GM12878 (cell line): ENCODE measurements around the gene ZNF469. TPM values are rescaled to one million over a fixed set of nuclear protein-coding genes. Genes with fewer than 3 reads are reported as not detected.

ENCODE experiments used
- ATAC-seq: fragments of 200-7000 bp; cut with Tn5 transposase; 3 replicates; pipeline ENCODE4 v1.9.1; 2020; ENCODE audit warnings: mild to moderate bottlenecking, moderate library complexity
- BruUV-seq: library from RNA; stranded (reverse); fragments of 400-500 nt; replicated peaks from 2 replicates; lab custom pipeline; 2021; lab: Mats Ljungman, UMichigan
- CTCF ChIA-PET: fragments of 300-600 bp; sonication (Branson Sonifier 250); formaldehyde crosslinking; extraction: SDS; loops from one replicate; lab custom pipeline; 2021; ENCODE audit warnings: inconsistent platforms; lab: Yijun Ruan, JAX
- POLR2A ChIA-PET: fragments of 350-600 bp; formaldehyde crosslinking; extraction: SDS; loops from one replicate; lab custom pipeline; 2021; ENCODE audit warnings: inconsistent platforms; lab: Charles Lee
- RAD21 ChIA-PET: fragments of 300-600 bp; sonication (Branson Sonifier 250); formaldehyde crosslinking; loops from one replicate; lab custom pipeline; 2023; ENCODE audit warnings: antibody characterized with exemption; ENCODE audit not compliant: unreplicated experiment; lab: Charles Lee
- SMC1A ChIA-PET: fragments of 300-600 bp; sonication (Branson Sonifier 250); formaldehyde crosslinking; loops from one replicate; lab custom pipeline; 2023; ENCODE audit not compliant: unreplicated experiment, uncharacterized antibody; lab: Charles Lee
- DNase-seq: peaks from one replicate; pipeline ENCODE4 v3.0.0-alpha.2; 2011; ENCODE audit warnings: low read depth, low spot score
- FAIRE-seq: peaks from 3 replicates; lab custom pipeline; 2011; peaks lifted over from hg19 to GRCh38; lab: Jason Lieb, UNC
- H2AFZ ChIP-seq: 2 replicates; pipeline ENCODE4 v1.6.0; 2011; ENCODE audit warnings: low read depth, low read length, control low read depth; ENCODE audit not compliant: control insufficient read depth
- H3K27ac ChIP-seq: 2 replicates; pipeline ENCODE4 v1.5.1; 2011; ENCODE audit warnings: control low read depth; ENCODE audit not compliant: control insufficient read depth, insufficient read depth
- H3K27me3 ChIP-seq, 2 experiments: replicated peaks in 1 of 2; 2 replicates each; pipeline versions ENCODE4 v1.6.0 to v1.6.1; 2011; ENCODE audit warnings: low read length in 1 of 2; ENCODE audit not compliant: control insufficient read depth in 2 of 2, insufficient read depth in 2 of 2
- H3K36me3 ChIP-seq, 2 experiments: 2 replicates each; pipeline ENCODE4 v1.5.1; 2011; ENCODE audit warnings: low read length in 1 of 2; ENCODE audit not compliant: control insufficient read depth in 2 of 2, insufficient read depth in 2 of 2
- H3K4me1 ChIP-seq: 2 replicates; pipeline ENCODE4 v1.6.1; 2011; ENCODE audit warnings: mild to moderate bottlenecking, low read length, moderate library complexity, mixed read lengths; ENCODE audit not compliant: control insufficient read depth, insufficient read depth
- H3K4me2 ChIP-seq: 2 replicates; pipeline ENCODE4 v1.6.0; 2011; ENCODE audit warnings: control low read depth; ENCODE audit not compliant: control insufficient read depth, insufficient read depth
- H3K4me3 ChIP-seq: fragments of 200-600 bp; sonication (generic); 2 replicates; pipeline ENCODE4 v1.5.1; 2016
- H3K79me2 ChIP-seq: 2 replicates; pipeline ENCODE4 v1.6.0; 2011; ENCODE audit warnings: low read length; ENCODE audit not compliant: control insufficient read depth, insufficient read depth
- H3K9ac ChIP-seq: 2 replicates; pipeline ENCODE4 v1.8.0; 2011; ENCODE audit warnings: low read length, control low read depth, mixed read lengths; ENCODE audit not compliant: control insufficient read depth, insufficient read depth
- H3K9me3 ChIP-seq: replicated peaks from 3 replicates; pipeline ENCODE4 v1.5.1; 2011; ENCODE audit warnings: mild to moderate bottlenecking, low read length; ENCODE audit not compliant: control insufficient read depth, insufficient read depth
- H4K20me1 ChIP-seq: 2 replicates; pipeline ENCODE4 v1.6.0; 2011; ENCODE audit not compliant: control insufficient read depth, insufficient read depth
- ATF7 ChIP-seq: fragments of 450-650 bp; IDR thresholded peaks from 2 replicates; pipeline ENCODE4 v1.6.1; 2016; ENCODE audit warnings: low read depth, mild to moderate bottlenecking
- CBFB ChIP-seq: IDR thresholded peaks from 2 replicates; pipeline ENCODE4 v1.6.1; 2016; ENCODE audit warnings: antibody characterized with exemption, low read depth
- CHD1 ChIP-seq: IDR thresholded peaks from 2 replicates; pipeline ENCODE4 v1.6.1; 2012; ENCODE audit warnings: low read depth, low read length, improper control_type of control experiment
- DPF2 ChIP-seq: fragments of 450-650 bp; IDR thresholded peaks from 2 replicates; pipeline ENCODE4 v1.6.1; 2017; ENCODE audit warnings: mild to moderate bottlenecking
- EED ChIP-seq: sonication (generic); IDR thresholded peaks from 2 replicates; pipeline ENCODE4 v1.6.1; 2016; ENCODE audit warnings: antibody characterized with exemption, low read depth
- EGR1 ChIP-seq, 2 experiments: IDR thresholded peaks; 1 replicate in 1 of 2; 2 replicates in 1 of 2; pipeline ENCODE4 v1.6.1; 2011 to 2012; ENCODE audit warnings: low read depth in 2 of 2, low read length in 2 of 2, borderline replicate concordance in 1 of 2, mild to moderate bottlenecking in 1 of 2, moderate library complexity in 1 of 2
- FOS ChIP-seq: IDR thresholded peaks from 3 replicates; pipeline ENCODE4 v1.6.1; 2011; ENCODE audit warnings: borderline replicate concordance; ENCODE audit not compliant: insufficient read length; ENCODE audit errors: extremely low read depth
- HCFC1 ChIP-seq: fragments of 150-350 bp; IDR thresholded peaks from 2 replicates; pipeline ENCODE4 v1.6.1; 2014; ENCODE audit warnings: low read length
- KDM1A ChIP-seq: fragments of 200-600 bp; sonication (generic); IDR thresholded peaks from 2 replicates; pipeline ENCODE4 v1.6.1; 2016; ENCODE audit warnings: borderline replicate concordance
- MTA2 ChIP-seq: fragments of 450-650 bp; IDR thresholded peaks from 2 replicates; pipeline ENCODE4 v1.6.1; 2016; ENCODE audit warnings: low read depth, mild to moderate bottlenecking, moderate library complexity
- NR2C2 ChIP-seq: IDR thresholded peaks from 2 replicates; pipeline ENCODE4 v1.6.1; 2011; ENCODE audit warnings: borderline replicate concordance, low read depth; ENCODE audit not compliant: control insufficient read depth, insufficient read length
- NRF1 ChIP-seq: conservative IDR thresholded peaks from 2 replicates; pipeline ENCODE4 v1.6.1; 2011; ENCODE audit warnings: mild to moderate bottlenecking, low read depth, low read length, improper control_type of control experiment
- POLR2A ChIP-seq: IDR thresholded peaks from 2 replicates; pipeline ENCODE4 v1.6.1; 2011; ENCODE audit warnings: low read depth, mild to moderate bottlenecking, low read length
- RAD21 ChIP-seq: IDR thresholded peaks from 2 replicates; pipeline ENCODE4 v1.6.1; 2011; ENCODE audit warnings: mild to moderate bottlenecking, low read depth, low read length, moderate library complexity; ENCODE audit not compliant: insufficient read depth
- STAT3 ChIP-seq: IDR thresholded peaks from 2 replicates; pipeline ENCODE4 v1.6.1; 2011; ENCODE audit warnings: low read depth, low read length, improper control_type of control experiment
- ZNF207 ChIP-seq: fragments of 450-650 bp; IDR thresholded peaks from 2 replicates; pipeline ENCODE4 v1.6.1; 2014; ENCODE audit warnings: antibody characterized with exemption, mild to moderate bottlenecking, borderline replicate concordance
- ZNF274 ChIP-seq: IDR thresholded peaks from one replicate; pipeline ENCODE4 v1.8.0; 2011; ENCODE audit not compliant: insufficient read length, insufficient read depth
- WGBS: methylation state at CpG from one replicate; pipeline ENCODE4 v1.1.6; 2016; ENCODE audit warnings: low lambda C conversion rate; ENCODE audit not compliant: insufficient replicate concordance, insufficient coverage; ENCODE audit errors: missing lambda C conversion rate; 5-methylcytosine and 5-hydroxymethylcytosine counted together
- in situ Hi-C: fragments of 300-500 bp; cut with MboI; formaldehyde crosslinking; loops from 9 replicates; pipeline ENCODE4 v1.14.3; 2018; ENCODE audit warnings: mixed read lengths
- intact Hi-C: fragments of 100-400 bp; cut with micrococcal nuclease; formaldehyde crosslinking; loops from one replicate; pipeline ENCODE4 v1.14.2; 2022; ENCODE audit not compliant: unreplicated experiment
- polyA plus RNA-seq, 11 experiments: library from polyadenylated mRNA; depleted of rRNA in 4 of 11; unstranded in 6 of 11; stranded (reverse) in 5 of 11; fragments of >200 nt; fragmentation: Nextera tagmentation in 4 of 11; fragmentation: Illumina TruSeq in 1 of 11; extraction: Ambion mirVana in 4 of 11; extraction: Trizol in 1 of 11; gene quantifications; 1 replicate in 1 of 11; 2 replicates in 10 of 11; pipeline versions ENCODE4 v1.2.1 to v1.2.3, GENCODE V29; 2011 to 2016; ENCODE audit warnings: inconsistent platforms in 2 of 11, missing spikeins in 2 of 11, low read depth in 1 of 11
- total RNA-seq, 4 experiments: library from RNA; depleted of rRNA in 3 of 4; stranded (reverse); fragments of >200 nt in 3 of 4; fragmentation: Illumina TruSeq in 1 of 4; extraction: Trizol in 1 of 4; gene quantifications; 2 replicates each; pipeline versions ENCODE4 v1.2.1 to v1.2.3, GENCODE V29; 2013 to 2021
- TF ChIP-seq, protein P1 (sequence below): fragments of 450-650 bp; IDR thresholded peaks from 2 replicates; pipeline ENCODE4 v1.6.1; 2017; ENCODE audit warnings: mild to moderate bottlenecking, moderate library complexity
- TF ChIP-seq, protein P2 (sequence below): fragments of 450-650 bp; IDR thresholded peaks from 2 replicates; pipeline ENCODE4 v1.6.1; 2018; ENCODE audit warnings: borderline replicate concordance, mild to moderate bottlenecking; ENCODE audit not compliant: partially characterized antibody

ZNF469 gene
- total and polyA plus RNA-seq, 10 of the 15 experiments (the other 5 are each of a cell fraction or from before 2014, with no cell fraction given), result 0.01 to 0.21 (median 0.04) TPM; not detected in 3

DNA sequence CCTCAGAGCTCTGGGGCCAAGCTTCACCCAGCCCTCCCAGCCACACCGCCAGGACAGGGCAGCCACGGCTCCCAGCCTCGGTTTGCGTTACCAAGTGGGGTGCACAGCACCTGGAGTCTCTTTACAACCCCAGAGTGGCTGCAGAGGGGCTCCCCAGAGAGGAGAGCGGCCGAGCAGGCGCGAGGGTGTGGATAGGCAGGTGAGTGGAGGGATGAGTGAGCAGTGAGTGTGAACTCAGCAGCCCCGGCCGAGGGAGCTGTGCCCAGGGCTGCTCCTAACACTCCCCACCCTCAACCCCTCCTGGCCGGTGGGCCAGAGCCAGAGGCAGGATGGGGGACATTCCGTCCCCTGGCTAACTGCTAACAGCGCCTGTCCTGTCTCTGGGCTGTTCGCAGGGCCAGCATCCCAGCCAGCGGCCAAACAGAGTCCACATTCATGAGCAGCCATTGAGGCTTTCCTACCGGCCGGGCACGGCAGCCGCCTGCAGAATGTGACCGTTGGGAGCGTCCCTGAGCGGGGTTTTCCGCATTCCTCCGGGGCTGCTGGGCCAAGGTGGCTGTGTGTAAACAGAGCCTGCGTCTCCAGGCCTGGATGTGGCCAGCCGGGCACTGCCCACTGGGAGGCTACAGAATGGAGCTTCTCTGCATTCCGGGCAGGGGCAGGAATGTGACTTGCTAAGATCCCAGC lies 5.3 kb downstream of the ZNF469 start (continued):
- TF ChIP-seq NR2C2, result no peak
- no peak for TF ChIP-seq STAT3
- TF ChIP-seq RAD21, result no peak
- TF ChIP-seq CHD1, result no peak
- TF ChIP-seq HCFC1, result no peak
- TF ChIP-seq NRF1, result no peak
- TF ChIP-seq, all 136 proteins: peak for 0

DNA sequence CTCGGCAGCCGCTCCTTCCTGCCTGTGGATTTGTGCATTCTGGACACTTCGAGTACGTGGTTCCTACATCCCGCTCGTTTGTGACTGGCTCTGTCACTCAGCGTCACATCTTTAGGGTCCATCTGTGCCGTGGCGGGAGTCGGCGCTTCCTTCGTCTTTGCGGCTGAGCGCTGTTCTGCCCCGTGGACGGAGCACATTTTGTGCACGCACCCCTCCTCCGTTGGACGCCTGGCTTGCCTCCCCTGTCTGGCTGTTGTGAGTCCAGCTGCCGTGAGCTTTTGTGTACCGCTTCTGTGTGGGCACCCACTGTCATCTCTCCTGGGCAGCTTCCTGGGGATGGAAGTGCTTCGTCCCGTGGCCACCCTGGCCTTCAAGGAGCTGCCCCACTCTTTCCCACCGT lies 6.4 kb downstream of the ZNF469 start:
- BruUV-seq, result no TSS peak
- Histone ChIP-seq H3K4me1 (no peaks in the 10 kb centered on the region), H3K9me3 (no peaks in the 10 kb centered on the region), H3K36me3 (no peaks in the 10 kb centered on the region), H3K27me3 (peaks cover 7 to 12% of the 10 kb centered on the region in 2 experiments; a peak in 3 of 4 replicates), H3K4me3 (no peak overlapping the region), H3K4me2 (no peak overlapping the region), H3K9ac (no peak overlapping the region), H2AFZ (no peak overlapping the region), H3K27ac (no peak overlapping the region), H3K79me2 (no peaks in the 10 kb centered on the region), H4K20me1 (no peaks in the 10 kb centered on the region)
- POLR2A ChIA-PET, result no interaction called here
- CTCF ChIA-PET, result interaction anchor here (0.7 kb wide), 1 partner anchor 99 kb away, joined by 4 read pairs; no protein-coding TSS in a partner anchor
- DNase-seq, result no peak
- ATAC-seq, result no peak
- SMC1A ChIA-PET, result no interaction called here
- intact Hi-C loops, result no loop called here
- RAD21 ChIA-PET, result no interaction called here
- 65% methylated on average over 24 of the region's 24 CpGs for WGBS
- in situ Hi-C loops, result no loop called here
- FAIRE-seq, result no peak
- TF ChIP-seq, protein P1, sequence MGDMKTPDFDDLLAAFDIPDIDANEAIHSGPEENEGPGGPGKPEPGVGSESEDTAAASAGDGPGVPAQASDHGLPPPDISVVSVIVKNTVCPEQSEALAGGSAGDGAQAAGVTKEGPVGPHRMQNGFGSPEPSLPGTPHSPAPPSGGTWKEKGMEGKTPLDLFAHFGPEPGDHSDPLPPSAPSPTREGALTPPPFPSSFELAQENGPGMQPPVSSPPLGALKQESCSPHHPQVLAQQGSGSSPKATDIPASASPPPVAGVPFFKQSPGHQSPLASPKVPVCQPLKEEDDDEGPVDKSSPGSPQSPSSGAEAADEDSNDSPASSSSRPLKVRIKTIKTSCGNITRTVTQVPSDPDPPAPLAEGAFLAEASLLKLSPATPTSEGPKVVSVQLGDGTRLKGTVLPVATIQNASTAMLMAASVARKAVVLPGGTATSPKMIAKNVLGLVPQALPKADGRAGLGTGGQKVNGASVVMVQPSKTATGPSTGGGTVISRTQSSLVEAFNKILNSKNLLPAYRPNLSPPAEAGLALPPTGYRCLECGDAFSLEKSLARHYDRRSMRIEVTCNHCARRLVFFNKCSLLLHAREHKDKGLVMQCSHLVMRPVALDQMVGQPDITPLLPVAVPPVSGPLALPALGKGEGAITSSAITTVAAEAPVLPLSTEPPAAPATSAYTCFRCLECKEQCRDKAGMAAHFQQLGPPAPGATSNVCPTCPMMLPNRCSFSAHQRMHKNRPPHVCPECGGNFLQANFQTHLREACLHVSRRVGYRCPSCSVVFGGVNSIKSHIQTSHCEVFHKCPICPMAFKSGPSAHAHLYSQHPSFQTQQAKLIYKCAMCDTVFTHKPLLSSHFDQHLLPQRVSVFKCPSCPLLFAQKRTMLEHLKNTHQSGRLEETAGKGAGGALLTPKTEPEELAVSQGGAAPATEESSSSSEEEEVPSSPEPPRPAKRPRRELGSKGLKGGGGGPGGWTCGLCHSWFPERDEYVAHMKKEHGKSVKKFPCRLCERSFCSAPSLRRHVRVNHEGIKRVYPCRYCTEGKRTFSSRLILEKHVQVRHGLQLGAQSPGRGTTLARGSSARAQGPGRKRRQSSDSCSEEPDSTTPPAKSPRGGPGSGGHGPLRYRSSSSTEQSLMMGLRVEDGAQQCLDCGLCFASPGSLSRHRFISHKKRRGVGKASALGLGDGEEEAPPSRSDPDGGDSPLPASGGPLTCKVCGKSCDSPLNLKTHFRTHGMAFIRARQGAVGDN, result no peak
- TF ChIP-seq KDM1A (no peak), HCFC1 (no peak), CBFB (no peak), EGR1 (IDR thresholded peaks at IDR 0.05; ENCODE audit: borderline replicate concordance in 1 of 2, low read depth in 2 of 2, low read length in 2 of 2) (no peak), ZNF274 (no peak), ATF7 (no peak), MTA2 (no peak), DPF2 (no peak), POLR2A (no peak), EED (no peak), FOS (no peak), ZNF207 (no peak), CHD1 (no peak)
- TF ChIP-seq, protein P2, sequence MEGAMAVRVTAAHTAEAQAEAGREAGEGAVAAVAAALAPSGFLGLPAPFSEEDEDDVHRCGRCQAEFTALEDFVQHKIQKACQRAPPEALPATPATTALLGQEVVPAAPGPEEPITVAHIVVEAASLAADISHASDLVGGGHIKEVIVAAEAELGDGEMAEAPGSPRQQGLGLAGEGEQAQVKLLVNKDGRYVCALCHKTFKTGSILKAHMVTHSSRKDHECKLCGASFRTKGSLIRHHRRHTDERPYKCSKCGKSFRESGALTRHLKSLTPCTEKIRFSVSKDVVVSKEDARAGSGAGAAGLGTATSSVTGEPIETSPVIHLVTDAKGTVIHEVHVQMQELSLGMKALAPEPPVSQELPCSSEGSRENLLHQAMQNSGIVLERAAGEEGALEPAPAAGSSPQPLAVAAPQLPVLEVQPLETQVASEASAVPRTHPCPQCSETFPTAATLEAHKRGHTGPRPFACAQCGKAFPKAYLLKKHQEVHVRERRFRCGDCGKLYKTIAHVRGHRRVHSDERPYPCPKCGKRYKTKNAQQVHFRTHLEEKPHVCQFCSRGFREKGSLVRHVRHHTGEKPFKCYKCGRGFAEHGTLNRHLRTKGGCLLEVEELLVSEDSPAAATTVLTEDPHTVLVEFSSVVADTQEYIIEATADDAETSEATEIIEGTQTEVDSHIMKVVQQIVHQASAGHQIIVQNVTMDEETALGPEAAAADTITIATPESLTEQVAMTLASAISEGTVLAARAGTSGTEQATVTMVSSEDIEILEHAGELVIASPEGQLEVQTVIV, result no peak
